Smooth muscle cell (in vitro differentiated cells): ENCODE measurements around the gene KLHL29. TPM values are rescaled to one million over a fixed set of nuclear protein-coding genes. Genes with fewer than 3 reads are reported as not detected.

ENCODE experiments used
- DNase-seq: peaks from one replicate; lab custom pipeline; 2025; ENCODE audit not compliant: unreplicated experiment; lab: John Stamatoyannopoulos, UW
- H2AFZ ChIP-seq: fragments of 200-600 bp; sonication (generic); 2 replicates; pipeline ENCODE4 v1.6.0; 2016; ENCODE audit warnings: antibody characterized with exemption, low read depth, mild to moderate bottlenecking
- H3F3A ChIP-seq: fragments of 200-600 bp; sonication (generic); 2 replicates; pipeline ENCODE4 v1.6.0; 2017; ENCODE audit warnings: antibody characterized with exemption, low read depth
- H3K27ac ChIP-seq: fragments of 200-600 bp; sonication (generic); 2 replicates; pipeline ENCODE4 v1.5.1; 2016; ENCODE audit warnings: low read depth, mild to moderate bottlenecking
- H3K27me3 ChIP-seq: fragments of 200-600 bp; sonication (generic); 2 replicates; pipeline ENCODE4 v1.6.1; 2016; ENCODE audit warnings: low read depth, mild to moderate bottlenecking
- H3K36me3 ChIP-seq: fragments of 200-600 bp; sonication (generic); 2 replicates; pipeline ENCODE4 v1.5.1; 2016; ENCODE audit warnings: low read depth
- H3K4me1 ChIP-seq: fragments of 200-600 bp; sonication (generic); 2 replicates; pipeline ENCODE4 v1.5.1; 2016; ENCODE audit warnings: low read depth
- H3K4me2 ChIP-seq: fragments of 200-600 bp; sonication (generic); 2 replicates; pipeline ENCODE4 v1.6.0; 2016; ENCODE audit warnings: mild to moderate bottlenecking
- H3K4me3 ChIP-seq: fragments of 200-600 bp; sonication (generic); 2 replicates; pipeline ENCODE4 v1.5.1; 2016; ENCODE audit warnings: mild to moderate bottlenecking
- H3K79me2 ChIP-seq: fragments of 200-600 bp; sonication (generic); 2 replicates; pipeline ENCODE4 v1.6.0; 2016; ENCODE audit warnings: low read depth, mild to moderate bottlenecking
- H3K9ac ChIP-seq: fragments of 200-600 bp; sonication (generic); 2 replicates; pipeline ENCODE4 v1.6.0; 2016; ENCODE audit warnings: low read depth
- H3K9me3 ChIP-seq: fragments of 200-600 bp; sonication (generic); replicated peaks from 2 replicates; pipeline ENCODE4 v1.5.1; 2016; ENCODE audit warnings: low read depth
- H4K20me1 ChIP-seq: fragments of 200-600 bp; sonication (generic); 2 replicates; pipeline ENCODE4 v1.6.0; 2016; ENCODE audit warnings: low read depth
- CTCF ChIP-seq: fragments of 200-600 bp; sonication (generic); IDR thresholded peaks from 2 replicates; pipeline ENCODE4 v1.5.1; 2017; ENCODE audit warnings: borderline replicate concordance, mild to moderate bottlenecking, antibody characterized with exemption; ENCODE audit not compliant: insufficient read depth, poor library complexity, severe bottlenecking
- WGBS: methylation state at CpG from one replicate; pipeline ENCODE4 v1.1.7; 2016; ENCODE audit warnings: low lambda C conversion rate; 5-methylcytosine and 5-hydroxymethylcytosine counted together
- polyA plus RNA-seq: library from polyadenylated mRNA; unstranded; fragments of >200 nt; fragmentation: Nextera tagmentation; extraction: Ambion mirVana; gene quantifications from 2 replicates; pipeline ENCODE4 v1.2.1, GENCODE V29; 2016
- total RNA-seq: library from RNA; depleted of rRNA; stranded (reverse); fragments of >200 nt; gene quantifications from 2 replicates; pipeline ENCODE4 v1.2.3, GENCODE V29; 2014

The KLHL29 gene
- total and polyA plus RNA-seq, 2 experiments from 2014 or later = 3.1 to 6.6 TPM

- Histone ChIP-seq H3K79me2 (no peaks in the 10 kb centered on the region), H3K4me3 (no peak overlapping the region), H3K9ac (no peak overlapping the region), H4K20me1 (peaks cover 13% of the 10 kb centered on the region), H3K36me3 (no peaks in the 10 kb centered on the region), H3K9me3 (no peaks in the 10 kb centered on the region), H3F3A (no peaks in the 10 kb centered on the region), H3K4me1 (no peaks in the 10 kb centered on the region), H3K27ac (no peak overlapping the region), H3K4me2 (no peak overlapping the region), H3K27me3 (no peaks in the 10 kb centered on the region), H2AFZ (no peak overlapping the region)
- DNase-seq = no peak
- no peak for TF ChIP-seq CTCF
- WGBS = 88% methylated on average over 20 of the region's 20 CpGs
These were observed 174.7 kb downstream of the KLHL29 start for GRCh38 chr2:23559561-23560239.

DNA sequence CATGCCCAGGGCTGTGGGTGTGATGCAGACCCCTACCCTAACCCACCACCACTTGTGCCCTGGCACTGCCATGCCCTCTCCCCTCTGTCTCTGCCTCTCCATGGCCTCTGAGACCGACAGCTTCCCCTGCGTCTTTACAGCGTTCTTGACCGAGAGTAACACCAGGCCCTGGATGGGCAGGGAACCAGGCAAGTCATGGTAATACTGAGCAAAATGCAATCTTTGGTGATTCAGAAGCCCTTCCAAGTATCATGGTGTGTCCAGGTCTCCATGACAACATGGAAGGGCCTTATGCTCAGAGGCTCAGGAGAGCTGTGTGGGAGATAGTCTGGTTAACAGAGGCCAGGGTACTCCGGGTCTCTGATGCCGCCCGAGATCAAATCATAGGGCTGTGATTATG, 176.1 kb downstream of the KLHL29 start:
- Histone ChIP-seq H2AFZ (no peak overlapping the region), H4K20me1 (peaks cover 19% of the 10 kb centered on the region), H3K27ac (no peak overlapping the region), H3K36me3 (no peaks in the 10 kb centered on the region), H3K9me3 (no peaks in the 10 kb centered on the region), H3F3A (no peaks in the 10 kb centered on the region), H3K4me1 (no peaks in the 10 kb centered on the region), H3K4me2 (no peak overlapping the region), H3K27me3 (no peaks in the 10 kb centered on the region), H3K79me2 (no peaks in the 10 kb centered on the region), H3K4me3 (no peak overlapping the region), H3K9ac (no peak overlapping the region)
- no peak for TF ChIP-seq CTCF
- 95% methylated on average over 7 of the region's 7 CpGs for WGBS
- DNase-seq = no peak

DNA sequence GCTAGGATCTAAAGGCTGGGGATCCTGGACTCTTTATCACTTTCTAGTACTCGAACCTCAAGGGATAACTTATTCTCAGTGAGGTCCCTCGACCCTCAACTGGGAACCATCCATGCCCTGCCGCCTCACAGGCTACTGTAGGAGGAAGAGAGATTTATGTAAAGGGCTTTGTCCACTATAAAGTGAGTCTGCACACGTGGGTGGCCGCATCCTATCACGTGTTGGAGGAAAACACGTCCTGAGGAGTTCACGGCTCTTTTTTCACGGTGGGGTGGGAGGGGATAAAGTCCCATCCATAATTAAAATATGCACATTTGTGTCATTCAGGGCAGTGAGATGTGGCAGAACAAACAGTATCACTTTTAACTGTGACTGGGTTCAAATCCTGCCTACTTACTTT, 176.6 kb downstream of the KLHL29 start:
- no peak overlapping the region for H2AFZ ChIP-seq
- no peaks in the 10 kb centered on the region for H3K27me3 ChIP-seq
- H3K27ac ChIP-seq = no peak overlapping the region
- no peak overlapping the region for H3K4me2 ChIP-seq
- H4K20me1 ChIP-seq = peaks cover 23% of the 10 kb centered on the region
- H3K79me2 ChIP-seq = no peaks in the 10 kb centered on the region
- DNase-seq = no peak
- no peaks in the 10 kb centered on the region for H3K36me3 ChIP-seq
- no peaks in the 10 kb centered on the region for H3K9me3 ChIP-seq
- H3K4me3 ChIP-seq = no peak overlapping the region
- TF ChIP-seq CTCF = no peak
- H3K4me1 ChIP-seq = no peaks in the 10 kb centered on the region
- no peak overlapping the region for H3K9ac ChIP-seq
- WGBS = 89% methylated on average over 9 of the region's 9 CpGs
- H3F3A ChIP-seq = no peaks in the 10 kb centered on the region

GRCh38 chr2:23562143-23562542, 177.2 kb downstream of the KLHL29 start:
- Histone ChIP-seq H4K20me1 (peaks cover 28% of the 10 kb centered on the region), H3K27ac (no peak overlapping the region), H3K27me3 (no peaks in the 10 kb centered on the region), H3F3A (peaks cover 3% of the 10 kb centered on the region), H3K9me3 (no peaks in the 10 kb centered on the region), H3K4me1 (peaks cover 3% of the 10 kb centered on the region), H2AFZ (no peak overlapping the region), H3K4me3 (no peak overlapping the region), H3K36me3 (no peaks in the 10 kb centered on the region), H3K9ac (no peak overlapping the region), H3K4me2 (no peak overlapping the region), H3K79me2 (no peaks in the 10 kb centered on the region)
- DNase-seq = no peak
- 97% methylated on average over 19 of the region's 30 CpGs for WGBS
- TF ChIP-seq CTCF = no peak
